Hepatocyte (in vitro differentiated cells): ENCODE results near the gene ZAR1L.

Experiments used
- CTCF ChIP-seq: fragments of 200-600 bp; sonication (generic); IDR thresholded peaks from 2 replicates; pipeline ENCODE4 v1.5.1; 2016; ENCODE audit warnings: antibody characterized with exemption, mild to moderate bottlenecking; ENCODE audit not compliant: poor library complexity
- EZH2phosphoT487 ChIP-seq: fragments of 200-600 bp; sonication (generic); IDR thresholded peaks from one replicate; pipeline ENCODE4 v1.6.1; 2018; ENCODE audit warnings: antibody characterized with exemption, mild to moderate bottlenecking, low read depth, moderate library complexity; ENCODE audit not compliant: unreplicated experiment, severe bottlenecking

GRCh38 chr13:32254416-32254815 lies 60.7 kb downstream of the ZAR1L start:
- TF ChIP-seq CTCF, result no peak
- TF ChIP-seq EZH2phosphoT487, result no peak
